GM10248 (cell line): ENCODE data around the gene DCAF16.

ENCODE experiments used
- CTCF ChIA-PET: fragments of 300-600 bp; sonication (Branson Sonifier 250); formaldehyde crosslinking; extraction: SDS; loops from one replicate; lab custom pipeline; 2021; ENCODE audit warnings: antibody characterized with exemption; lab: Yijun Ruan, JAX
- POLR2A ChIA-PET: fragments of 350-650 bp; sonication (Branson Sonifier 250); formaldehyde crosslinking; extraction: SDS; loops from one replicate; lab custom pipeline; 2020; ENCODE audit warnings: antibody characterized with exemption; lab: Yijun Ruan, JAX
- DNase-seq: peaks from one replicate; pipeline ENCODE4 v3.0.0; 2012; ENCODE audit errors: extremely low spot score
- CTCF ChIP-seq: IDR thresholded peaks from 2 replicates; pipeline ENCODE4 v1.5.1; 2012; ENCODE audit warnings: mild to moderate bottlenecking, low read depth; ENCODE audit errors: extremely low read depth, missing control alignments, control extremely low read depth

The DCAF16 gene

DNA sequence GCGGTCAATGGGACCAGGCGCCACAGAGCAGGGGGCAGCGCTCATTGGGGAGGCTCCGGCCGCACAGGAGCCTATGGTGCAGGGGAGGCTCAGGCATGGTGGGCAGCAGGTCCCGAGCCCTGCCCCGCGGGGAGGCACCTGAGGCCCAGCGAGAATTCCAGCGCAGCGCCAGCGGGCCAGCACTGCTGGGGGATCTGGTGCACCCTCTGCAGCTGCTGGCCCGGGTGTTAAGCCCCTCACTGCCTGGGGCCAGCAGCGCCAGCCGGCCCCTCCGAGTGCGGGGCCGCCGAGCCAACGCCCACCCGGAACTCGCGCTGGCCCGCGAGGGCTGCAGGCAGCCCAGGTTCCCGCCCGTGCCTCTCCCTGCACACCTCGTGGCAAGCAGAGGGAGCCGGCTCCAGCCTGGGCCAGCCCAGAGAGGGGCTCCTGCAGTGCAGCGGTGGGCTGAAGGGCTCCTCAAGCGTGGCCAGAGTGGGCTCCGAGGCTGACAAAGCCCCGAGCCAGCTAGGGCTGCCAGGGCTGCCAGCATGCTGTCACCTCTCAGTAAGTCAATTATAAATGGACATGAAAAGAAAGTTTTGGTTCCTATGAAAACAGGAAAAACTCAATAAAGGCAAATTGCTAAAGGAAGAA is 43.6 kb downstream of the DCAF16 start:
- TF ChIP-seq CTCF = no peak
- POLR2A ChIA-PET = no interaction called here
- no peak for DNase-seq
- CTCF ChIA-PET = interaction anchor here (1.4 to 1.5 kb wide), 2 partner anchors 27 to 58 kb away, joined by 3 read pairs; no protein-coding TSS in a partner anchor

DNA sequence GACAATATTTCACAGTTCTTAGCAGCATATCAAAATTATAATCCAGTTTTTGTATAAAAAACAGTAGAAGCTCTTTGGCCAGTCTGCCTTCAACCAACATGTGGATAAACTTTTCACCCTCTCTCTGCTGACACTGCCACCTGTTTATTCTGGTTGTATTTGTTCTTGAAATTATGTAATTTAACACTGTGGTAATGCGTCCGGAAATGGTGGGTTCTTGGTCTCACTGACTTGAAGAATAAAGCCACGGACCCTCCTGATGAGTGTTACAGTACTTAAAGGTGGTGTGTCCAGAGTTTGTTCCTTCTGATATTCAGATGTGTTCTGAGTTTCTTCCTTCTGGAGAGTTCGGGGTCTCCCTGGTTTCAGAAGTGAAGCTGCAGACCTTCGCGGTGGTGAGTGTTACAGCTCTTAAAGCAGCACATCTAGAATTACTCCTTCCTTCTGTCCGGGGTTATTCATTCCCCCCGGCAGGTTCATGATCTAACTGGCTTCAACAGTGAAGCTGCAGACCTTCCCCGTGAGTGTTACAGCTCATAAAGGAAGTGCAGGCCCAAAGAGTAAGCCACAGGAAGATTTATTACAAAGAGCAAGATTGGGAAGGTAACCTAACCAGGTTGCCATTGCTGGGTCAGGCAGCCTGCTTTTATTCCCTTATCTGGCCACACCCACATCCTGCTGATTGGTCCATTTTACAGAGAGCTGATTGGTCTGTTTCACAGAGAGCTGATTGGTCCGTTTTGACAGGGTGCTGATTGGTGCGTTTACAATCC is 44.9 kb downstream of the DCAF16 start:
- POLR2A ChIA-PET = no interaction called here
- TF ChIP-seq CTCF = no peak
- no peak for DNase-seq

GRCh38 chr4:17763931-17764330 is 46.6 kb downstream of the DCAF16 start:
- POLR2A ChIA-PET = no interaction called here
- DNase-seq = no peak
- no peak for TF ChIP-seq CTCF
- CTCF ChIA-PET = interaction anchor here (0.6 to 2.1 kb wide), 9 partner anchors 9 to 829 kb away, joined by 3 to 12 read pairs (median 3); no protein-coding TSS in a partner anchor

More for the DNA sequence above, 44.9 kb downstream of the DCAF16 start:
- CTCF ChIA-PET = interaction anchor here (1.4 to 1.8 kb wide), 3 partner anchors 10 to 57 kb away, joined by 3 to 4 read pairs (median 3); no protein-coding TSS in a partner anchor

DNA sequence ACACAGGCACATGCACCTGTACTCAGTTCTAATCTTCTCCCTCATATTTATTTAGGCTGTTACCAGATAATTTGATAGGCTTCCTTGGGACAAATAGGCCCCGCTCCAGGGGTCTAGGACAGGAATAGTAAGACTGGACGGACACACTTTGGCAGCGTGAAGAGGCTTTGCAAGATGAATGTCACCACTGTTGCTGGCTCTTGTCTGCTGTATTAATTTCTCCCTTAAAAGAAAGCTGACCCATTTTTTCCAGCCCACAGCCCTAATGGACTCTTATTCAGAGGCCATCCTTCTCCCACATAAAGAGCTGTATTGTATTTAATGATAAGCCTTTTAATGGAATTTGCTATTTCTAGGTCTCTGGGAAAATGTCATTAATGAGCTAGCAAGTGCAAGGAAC is 47.1 kb downstream of the DCAF16 start:
- ChIA-PET POLR2A (no interaction called here), CTCF (interaction anchor here (0.6 to 2.1 kb wide), 9 partner anchors 9 to 830 kb away, joined by 3 to 12 read pairs (median 3); no protein-coding TSS in a partner anchor)
- no peak for DNase-seq
- TF ChIP-seq CTCF = no peak

DNA sequence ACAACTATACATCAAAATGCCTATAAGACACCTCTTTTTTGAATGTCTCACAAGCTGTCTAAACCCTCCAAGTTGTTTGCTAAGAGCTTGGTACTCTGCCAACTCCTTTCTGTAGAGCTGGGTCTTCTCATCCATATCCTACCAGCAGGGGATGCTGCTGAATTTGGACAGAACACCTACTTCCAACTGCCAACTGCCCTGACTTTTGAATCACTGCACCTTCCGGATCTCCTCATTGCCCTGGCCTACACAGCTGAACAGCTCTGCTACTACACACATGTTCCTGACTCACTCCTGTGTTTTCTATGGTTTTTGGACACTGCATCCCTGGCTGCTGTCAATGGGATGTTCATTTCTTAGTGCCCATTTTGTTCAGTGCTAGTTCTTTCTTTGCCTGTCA is 47.8 kb downstream of the DCAF16 start:
- CTCF ChIA-PET = interaction anchor here (1.0 to 2.1 kb wide), 8 partner anchors 9 to 830 kb away, joined by 3 to 12 read pairs (median 4); no protein-coding TSS in a partner anchor

More for the DNA sequence above, 47.8 kb downstream of the DCAF16 start:
- TF ChIP-seq CTCF = no peak
- POLR2A ChIA-PET = no interaction called here
- DNase-seq = no peak
